GM18870 (cell line): Measurements from ENCODE around the gene ODF2.
A peak's percentile ranks its signal among the peaks of the same experiment; 100 is the strongest.
"Not testable (repeated sequence)": the region's sequence is repeated elsewhere in the genome, so short reads cannot be mapped to it uniquely, and the experiment has no call there.

Experiments used
- ATAC-seq: cut with Tn5 transposase; IDR thresholded peaks from one replicate; pipeline ENCODE4 v1.9.1; 2021; ENCODE audit warnings: moderate library complexity; ENCODE audit not compliant: unreplicated experiment

The ODF2 gene

DNA sequence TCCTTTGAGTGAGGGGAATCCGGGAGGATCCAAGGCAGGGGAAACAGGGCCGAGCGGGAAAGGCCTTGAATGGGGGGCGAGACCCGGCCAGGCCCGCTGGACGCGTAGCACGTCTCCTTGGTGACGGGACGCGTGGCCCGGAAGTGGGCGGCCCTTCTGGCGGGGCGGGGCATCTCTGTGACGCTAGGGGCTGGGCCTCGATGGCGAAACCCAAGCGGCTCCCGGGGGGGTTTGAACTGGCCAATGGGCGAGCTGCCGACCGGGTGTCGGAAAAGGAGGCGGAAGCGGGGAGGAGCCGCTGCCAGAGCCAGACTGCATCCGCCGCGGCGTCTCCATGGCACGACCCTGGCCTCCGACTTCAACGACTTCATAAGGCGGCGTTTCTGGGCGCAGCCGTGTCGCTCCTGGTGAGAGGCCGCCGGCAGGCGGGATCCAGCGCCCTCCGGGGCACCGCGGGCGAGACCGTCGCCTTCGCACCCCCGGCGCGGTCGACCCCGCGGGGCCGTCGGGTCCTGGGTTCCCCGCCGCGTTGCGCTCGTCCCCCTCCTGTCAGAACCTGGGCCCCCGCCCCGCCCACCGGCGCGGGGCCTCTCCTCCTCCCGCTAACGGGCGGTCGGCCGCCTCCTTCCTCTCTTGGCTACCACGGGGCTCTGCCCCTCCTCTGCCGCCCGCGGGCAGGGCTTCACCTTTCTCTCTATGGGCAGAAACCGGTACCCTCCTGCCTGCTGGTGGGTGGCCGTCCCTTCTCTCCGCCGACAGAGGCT lies at the start of gene ODF2:
ODF2 (plus strand) TSS at position 158 of the 764 bp plus-strand sequence; CDS start at position 244, 86 bp downstream.
- ATAC-seq, result peak; percentile 76

GRCh38 chr9:128406848-128407391 lies 48.9 kb upstream of the ODF2 start:
- no peak for ATAC-seq

DNA sequence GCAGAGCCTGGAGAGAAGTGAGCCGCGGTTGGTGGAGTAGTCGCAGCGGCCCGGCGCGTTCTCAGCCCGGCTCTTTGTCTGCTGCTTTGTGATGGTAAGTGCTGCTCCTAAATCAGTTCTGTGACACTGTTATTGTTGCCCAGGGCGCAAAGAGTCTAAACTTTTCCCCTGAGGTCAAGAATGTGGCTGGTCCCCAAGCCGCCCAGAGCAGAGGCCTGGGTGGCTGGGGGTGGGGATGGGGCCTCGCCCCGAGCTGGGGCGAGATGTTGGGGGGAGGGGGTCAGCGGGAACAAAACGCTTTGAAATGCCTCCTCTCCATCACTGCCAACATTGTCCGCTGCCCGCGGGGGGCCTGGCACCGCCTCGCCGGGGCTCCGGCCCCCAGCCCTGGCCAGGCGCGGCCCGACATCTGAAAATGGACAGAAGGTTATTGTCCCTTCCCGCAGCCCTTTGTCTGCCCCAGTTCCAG lies 46.8 kb upstream of the ODF2 start:
- no peak for ATAC-seq

DNA sequence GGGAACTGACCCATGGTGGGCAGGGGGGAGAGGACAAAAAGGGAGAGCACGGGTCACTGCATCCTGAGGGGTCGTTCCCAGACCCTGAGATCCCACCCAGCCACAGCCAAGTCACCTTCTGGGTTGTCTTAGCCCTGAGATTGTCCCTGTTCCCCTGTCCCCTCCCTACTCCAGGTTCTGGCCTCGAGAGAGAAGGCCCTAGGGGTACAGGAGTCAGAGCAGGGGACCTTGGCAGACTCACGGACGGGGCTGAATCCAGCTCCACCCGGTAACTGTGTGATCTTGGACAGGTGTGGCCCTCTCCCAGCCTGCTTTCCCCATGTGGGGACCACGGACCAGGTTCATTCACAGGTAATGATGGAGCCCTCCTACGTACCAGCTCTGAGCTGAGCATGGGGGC lies 46.4 kb upstream of the ODF2 start:
- ATAC-seq, result no peak

DNA sequence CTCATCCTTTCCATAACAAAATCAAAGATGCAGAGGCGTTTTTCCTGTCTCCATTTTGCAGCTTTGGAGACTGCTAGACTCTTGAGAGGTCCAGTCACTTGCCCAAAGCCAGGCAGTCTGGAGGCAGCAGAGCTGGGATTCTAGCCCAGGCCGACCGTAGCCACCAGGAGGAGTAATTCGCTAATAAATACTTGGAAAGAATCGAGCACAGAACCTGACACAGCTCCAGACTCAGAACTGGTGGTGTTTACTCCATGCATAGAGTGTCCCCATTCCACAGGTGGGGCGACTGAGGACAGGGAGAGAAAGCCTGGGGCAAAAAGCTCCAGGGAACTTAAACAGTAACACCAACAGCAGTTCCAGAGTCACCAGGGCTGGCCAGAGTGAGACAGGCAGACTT lies 45.8 kb upstream of the ODF2 start:
- no peak for ATAC-seq

- no peak for ATAC-seq
These were observed 44.3 kb upstream of the ODF2 start for GRCh38 chr9:128411364-128412119.

DNA sequence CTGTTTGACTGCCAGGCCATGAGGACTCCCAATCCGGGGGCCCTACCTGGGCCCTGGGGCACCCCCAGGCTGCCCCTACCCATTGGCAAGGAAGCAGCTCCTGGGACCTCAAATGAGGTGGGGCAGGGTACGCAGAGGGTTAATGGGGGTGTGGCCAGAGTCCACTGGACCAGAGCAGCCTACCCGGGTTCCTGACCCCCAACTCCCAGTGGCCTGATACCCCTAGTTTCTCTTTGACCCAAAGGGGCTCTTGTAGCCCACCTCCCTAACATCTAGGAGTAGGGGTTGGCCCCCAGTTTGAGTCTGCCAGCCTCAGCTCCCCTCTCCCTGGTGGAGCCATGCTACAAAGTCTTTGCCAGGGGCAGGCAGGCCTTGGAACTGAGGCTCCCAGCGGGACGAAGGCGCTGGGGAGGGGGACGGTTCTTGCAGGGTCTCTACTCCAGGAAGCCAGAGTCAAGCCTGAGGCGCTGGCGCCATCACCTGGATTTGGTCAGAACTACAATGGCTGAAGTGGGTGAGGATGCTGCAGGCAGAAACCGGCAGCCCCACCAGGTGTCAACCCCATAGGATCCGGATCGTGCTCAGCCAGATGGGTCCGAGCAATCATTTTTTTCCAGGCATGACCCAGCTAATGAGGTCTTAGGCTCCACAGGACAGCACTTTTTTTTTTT lies 43.6 kb upstream of the ODF2 start:
- ATAC-seq, result no peak

- not testable (repeated sequence) for ATAC-seq
These were observed 42.1 kb upstream of the ODF2 start for GRCh38 chr9:128413728-128414127.

DNA sequence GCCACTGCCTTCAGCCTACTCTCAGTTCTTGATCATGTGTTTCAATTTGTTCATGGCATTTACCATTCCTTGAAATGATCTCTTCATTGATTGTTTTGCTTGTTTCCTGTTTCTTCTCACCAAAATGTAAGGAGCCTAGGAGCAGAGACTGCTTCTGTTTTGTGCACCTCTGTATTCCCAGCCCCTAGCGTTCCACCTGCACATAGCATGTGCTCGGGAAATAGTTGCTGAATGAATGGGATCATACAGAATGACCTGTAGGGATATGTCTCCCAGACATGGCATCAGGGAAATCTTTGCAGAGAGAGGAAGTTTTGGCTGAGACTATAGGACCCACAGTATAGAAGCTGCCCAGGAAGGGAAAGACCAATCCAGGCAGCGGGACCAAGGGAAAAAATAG lies 41.3 kb upstream of the ODF2 start:
- no peak for ATAC-seq

- ATAC-seq, result no peak
These were observed 40.5 kb upstream of the ODF2 start for GRCh38 chr9:128415281-128415680.

GRCh38 chr9:128416014-128416413 lies 39.8 kb upstream of the ODF2 start:
- ATAC-seq, result no peak

GRCh38 chr9:128416432-128417019 lies 39.3 kb upstream of the ODF2 start:
- ATAC-seq, result no peak

DNA sequence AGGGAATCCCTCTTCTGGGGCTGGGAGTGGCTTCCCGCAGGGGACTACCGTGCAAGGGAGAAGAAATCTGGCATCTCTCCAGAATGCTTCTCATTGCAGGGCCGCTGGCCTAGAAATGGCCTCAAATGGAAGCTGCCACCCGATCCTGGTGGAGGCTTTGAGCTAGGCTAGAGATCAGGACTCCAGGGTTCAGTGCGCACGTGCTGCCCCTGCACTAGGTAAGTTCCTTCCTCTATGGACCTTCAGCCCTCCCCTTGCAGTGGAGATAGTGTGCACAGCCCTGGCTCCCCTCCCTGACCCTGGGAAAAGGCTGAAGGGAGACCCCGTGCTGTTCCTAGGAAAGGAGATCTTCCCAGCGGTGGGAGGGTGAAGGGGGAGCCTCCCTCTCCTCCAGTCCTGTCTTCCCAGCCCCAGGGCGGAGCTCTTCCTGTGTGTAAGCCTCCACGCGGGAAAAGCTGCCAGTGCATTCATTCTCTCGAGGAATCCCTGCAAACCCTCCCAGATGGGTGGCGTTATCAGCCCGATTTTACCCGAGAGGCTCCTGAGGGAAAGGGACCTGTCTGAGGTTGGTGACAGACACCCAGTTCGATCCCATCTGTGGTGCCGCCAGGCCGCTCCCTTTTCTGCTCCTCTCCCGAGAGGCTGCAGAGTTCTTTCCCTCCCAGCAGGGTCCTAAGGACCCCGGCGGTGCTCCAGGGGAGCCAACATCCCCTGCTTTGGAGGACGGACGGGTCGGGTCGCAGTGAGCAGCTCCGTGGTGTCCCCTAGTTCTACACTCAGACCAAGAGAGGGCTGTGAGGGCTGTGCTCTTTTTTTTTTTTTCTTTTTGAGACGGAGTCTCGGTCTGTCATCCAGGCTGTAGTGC lies 36.5 kb upstream of the ODF2 start:
- ATAC-seq, result no peak

DNA sequence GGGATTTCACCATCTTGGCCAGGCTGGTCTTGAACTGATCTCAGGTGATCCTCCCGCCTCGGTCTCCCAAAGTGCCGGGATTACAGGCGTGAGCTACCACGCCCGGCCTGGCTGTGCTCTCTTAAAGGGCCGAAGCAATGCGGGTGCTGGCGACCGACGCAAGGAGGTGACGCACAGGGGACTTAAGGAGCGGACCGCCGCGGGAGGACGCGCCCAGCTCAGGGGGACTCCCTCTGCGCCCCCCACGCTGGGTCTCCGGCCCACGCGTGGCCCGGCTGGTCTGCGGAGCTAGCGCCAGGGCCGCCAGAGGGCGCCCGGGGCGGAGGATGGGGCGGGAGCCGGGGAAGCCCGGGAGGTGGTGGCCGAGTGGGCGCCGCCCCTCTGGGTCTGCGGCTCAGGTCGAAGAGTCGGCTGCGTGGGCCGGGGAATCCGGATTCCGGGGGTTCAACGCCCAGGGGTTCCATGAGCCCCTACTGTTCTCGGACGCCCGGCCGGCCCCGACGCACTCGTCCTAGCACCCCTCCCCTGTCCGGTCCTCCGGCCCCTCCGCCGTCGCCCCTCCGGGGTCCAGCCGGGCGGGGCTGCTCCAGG lies 35.7 kb upstream of the ODF2 start:
- no peak for ATAC-seq

DNA sequence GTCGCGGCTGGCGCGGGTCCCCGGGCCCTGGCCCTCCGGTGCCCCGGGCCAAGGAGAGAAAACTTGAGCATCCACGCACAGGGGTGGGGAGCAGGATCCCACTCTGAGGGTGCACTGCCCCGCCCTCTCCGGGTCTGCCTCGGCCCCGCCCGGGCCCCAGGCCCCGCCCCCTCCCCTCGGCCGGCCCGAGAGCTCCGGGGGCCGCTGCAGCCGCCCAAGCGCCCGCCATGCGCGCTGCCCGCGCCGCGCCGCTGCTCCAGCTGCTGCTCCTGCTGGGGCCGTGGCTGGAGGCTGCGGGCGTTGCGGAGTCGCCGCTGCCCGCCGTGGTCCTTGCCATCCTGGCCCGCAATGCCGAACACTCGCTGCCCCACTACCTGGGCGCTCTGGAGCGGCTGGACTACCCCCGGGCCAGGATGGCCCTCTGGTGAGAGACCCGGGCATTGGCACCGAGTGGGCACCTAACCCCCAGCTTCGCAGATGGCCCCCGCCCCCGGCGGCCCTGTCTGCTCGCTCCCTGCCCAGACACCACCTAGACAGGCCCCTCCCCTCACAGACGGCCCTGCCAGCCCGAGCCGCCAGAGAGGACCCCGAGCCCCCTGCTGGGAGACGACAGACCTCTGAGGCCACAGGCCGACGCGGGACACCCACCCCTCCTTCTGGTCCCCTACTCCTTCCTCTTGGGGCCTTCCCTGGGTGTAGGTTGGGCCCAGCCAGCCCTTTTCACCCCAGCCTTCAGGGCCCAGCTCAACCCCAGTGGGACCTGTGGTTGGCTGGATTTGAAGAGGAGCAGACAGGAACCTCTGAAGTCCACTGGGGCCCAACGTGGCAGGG lies 34.9 kb upstream of the ODF2 start, which contains the start of gene CERCAM:
CERCAM (plus strand) TSS at position 207 of the 831 bp plus-strand sequence; CDS start at position 228, 21 bp downstream.
- no peak for ATAC-seq

- no peak for ATAC-seq
These were observed 34.3 kb upstream of the ODF2 start for GRCh38 chr9:128421482-128421996.

DNA sequence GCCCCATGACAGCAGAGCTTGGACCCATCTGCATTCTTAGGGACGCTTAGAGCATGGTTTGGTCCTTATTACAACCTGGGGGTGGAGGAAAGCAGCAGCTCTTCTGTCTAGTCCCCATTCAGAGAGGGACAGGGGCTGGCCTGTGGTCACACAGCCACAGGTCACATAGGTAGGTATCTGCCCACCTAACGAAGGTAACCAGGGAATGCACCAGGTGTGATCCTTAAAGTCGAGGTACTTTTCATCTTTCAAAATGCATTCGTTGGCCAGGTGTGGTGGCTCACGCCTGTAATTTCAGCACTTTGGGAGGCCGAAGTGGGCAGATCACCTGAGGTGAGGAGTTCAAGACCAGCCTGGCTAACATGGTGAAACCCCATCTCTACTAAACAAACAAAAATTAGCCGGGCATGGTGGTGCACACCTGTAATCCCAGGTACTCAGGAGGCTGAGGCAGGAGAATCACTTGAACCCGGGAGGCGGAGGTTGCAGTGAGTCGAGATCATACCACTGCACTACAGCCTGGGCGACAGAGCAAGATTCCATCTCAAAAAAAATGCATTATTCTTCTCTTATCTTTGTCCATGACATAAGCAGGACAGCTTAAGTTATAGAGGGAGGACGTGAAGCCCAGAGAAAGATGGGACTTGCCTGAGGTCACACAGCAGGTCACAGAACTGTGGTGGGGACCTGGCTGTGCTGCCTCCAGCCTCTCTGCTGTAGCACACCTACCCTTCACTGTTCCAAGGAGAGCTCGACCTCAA lies 33.6 kb upstream of the ODF2 start:
- not testable (repeated sequence) for ATAC-seq

- ATAC-seq, result no peak
These were observed 33.0 kb upstream of the ODF2 start for GRCh38 chr9:128422783-128423150.
